ENCODE data around the gene ANKRD34A.
A peak's percentile ranks its signal among the peaks of the same experiment; 100 is the strongest.

The ANKRD34A gene

DNA sequence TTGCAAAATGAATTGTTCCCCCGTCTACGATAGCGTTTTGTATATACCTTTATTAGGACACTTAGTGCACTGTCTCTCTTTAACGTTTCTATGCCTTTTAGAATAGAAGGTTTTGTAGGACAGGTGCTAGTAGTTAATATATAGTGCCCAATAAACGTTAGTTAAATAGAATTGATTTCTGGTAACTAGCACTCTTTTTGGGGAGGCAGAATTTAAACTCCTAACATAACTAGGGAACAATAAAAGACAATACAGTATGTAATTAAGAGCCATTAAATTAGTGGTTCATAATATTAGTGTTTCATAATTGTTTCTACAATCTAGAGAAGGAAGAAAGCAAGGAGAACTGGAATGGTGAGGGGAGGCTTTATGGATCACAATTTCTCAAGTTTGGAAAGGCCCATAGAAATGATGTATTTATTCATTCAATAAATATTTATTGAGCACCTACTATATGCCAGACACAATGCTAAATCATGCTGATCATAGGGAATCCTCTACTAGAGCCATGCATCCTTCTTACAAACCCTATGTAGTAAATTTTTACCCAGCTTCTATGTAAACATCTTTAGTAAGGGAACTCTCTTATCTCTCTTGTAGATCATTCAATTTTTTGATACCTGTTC is 857 bp upstream of the ANKRD34A start:
- DNase-seq: no peak

DNA sequence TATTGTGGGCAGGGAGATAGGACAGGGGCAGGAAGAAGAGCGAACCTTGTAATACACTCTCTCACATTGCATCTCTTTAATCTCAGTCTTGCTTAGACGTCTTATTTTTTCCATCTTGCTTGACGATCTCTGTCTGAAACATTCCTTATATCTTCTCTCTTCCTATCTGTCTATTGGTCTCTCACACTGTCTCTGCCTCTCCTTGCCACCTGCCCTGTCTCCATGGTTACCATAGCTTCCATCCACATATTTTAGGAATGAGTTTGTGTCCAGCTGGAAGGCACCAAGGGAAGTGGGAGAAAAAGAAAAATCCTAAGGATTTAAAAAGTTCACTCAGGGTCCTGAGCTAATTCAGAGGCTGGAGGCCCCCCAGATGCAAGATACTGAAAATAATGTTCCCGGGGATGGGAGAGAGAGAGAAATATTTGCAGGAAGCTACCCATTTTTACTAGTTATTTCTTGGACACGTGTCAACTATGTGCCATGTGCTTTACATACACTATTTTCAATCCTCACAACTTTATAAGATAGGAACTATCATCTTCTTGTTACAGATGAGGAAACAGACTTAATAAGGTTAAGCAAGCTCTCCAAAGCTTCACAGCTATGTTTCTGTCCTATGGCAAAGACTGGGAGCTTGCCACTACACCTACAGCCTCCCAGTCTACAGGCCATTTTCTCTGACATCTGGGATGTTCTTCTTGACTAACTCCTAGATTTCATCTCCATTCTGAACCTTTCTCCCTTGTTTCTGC is 933 bp downstream of the ANKRD34A start:
- no peak for DNase-seq

DNA sequence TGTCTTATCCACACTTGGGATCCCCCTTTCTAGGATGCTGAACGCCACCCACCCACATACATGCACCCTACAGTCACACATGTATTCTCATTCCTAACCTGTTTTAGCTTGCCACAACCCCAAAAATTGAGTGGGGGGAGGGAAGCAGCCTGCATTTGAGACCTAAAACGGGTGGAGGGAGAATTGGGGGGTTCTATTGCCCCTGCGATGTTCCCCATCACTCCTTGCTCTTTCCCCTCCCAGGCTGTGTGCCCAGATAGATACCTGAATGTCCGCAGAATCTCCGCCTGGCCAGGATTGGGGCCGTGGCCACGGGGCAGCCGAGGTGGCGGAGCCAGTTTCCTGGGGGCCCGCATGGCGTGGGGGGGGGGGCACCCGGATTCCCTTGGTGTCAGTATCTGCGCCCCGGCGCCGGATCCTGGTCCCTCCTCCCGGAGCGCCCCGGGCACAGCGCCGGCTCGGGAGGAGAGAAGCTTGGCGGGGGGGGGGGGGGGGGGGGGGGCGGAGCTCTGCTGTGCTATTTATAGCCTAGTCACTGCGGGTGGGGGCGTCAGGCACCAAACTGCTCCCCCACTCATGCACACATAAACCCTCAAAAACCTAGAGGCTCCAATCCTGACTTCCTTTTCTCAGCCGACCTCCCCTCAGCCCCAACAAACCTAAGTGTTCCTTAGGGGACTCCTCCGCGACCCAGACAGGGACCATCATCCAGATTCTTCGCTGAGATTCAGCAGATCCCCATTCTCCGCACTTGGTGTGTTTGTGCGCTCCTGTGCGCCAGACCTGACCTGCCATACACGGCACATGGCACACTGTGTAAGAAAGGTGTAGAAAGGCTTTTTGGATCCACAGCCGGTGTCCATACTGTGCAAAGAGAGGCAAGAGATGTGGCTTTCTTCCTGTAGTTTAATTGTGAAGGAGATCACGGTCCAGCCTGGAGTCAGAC is 1.9 kb downstream of the ANKRD34A start:
- DNase-seq: no peak

GRCh38 chr1:145961425-145962156 is 2.8 kb downstream of the ANKRD34A start:
- no peak for DNase-seq

GRCh38 chr1:145961109-145961424 is 3.3 kb downstream of the ANKRD34A start:
- DNase-seq: no peak

- no peak for DNase-seq
These were observed 3.8 kb downstream of the ANKRD34A start for GRCh38 chr1:145960468-145961108.

DNA sequence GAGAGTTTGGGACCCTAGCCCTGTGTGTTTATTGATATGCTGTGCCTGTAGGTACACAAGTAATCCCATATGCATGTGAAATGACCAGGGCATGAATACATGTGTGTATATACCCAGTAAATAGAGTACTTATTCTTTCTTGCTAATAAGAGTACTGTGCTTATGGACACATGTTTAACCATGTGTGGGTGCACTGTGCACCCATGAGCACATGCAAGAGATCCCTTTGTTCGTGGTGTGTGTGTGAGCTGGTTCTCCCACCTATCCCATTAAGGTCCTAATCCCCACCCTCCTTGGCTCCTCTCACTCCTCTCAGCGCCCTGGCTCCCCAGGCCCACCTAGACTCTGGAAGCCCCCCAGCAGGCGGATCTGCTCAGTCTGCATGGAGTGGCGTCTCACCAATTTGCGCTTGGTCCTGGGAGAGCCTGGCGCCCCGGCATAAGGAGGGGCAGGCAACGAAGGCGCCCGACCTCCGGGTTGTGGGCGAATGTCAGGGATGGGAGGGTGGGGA is 4.4 kb downstream of the ANKRD34A start:
- no peak for DNase-seq

GRCh38 chr1:145959333-145959732 is 5.0 kb downstream of the ANKRD34A start:
- no peak for DNase-seq

GRCh38 chr1:145958734-145959133 is 5.6 kb downstream of the ANKRD34A start:
- no peak for DNase-seq

- DNase-seq: peak; percentile 92
These were observed 6.7 kb downstream of the ANKRD34A start, which contains the start of gene LIX1L for GRCh38 chr1:145957443-145958319. LIX1L (minus strand) TSS chr1:145958017; CDS start chr1:145957927, 90 bp downstream.

DNA sequence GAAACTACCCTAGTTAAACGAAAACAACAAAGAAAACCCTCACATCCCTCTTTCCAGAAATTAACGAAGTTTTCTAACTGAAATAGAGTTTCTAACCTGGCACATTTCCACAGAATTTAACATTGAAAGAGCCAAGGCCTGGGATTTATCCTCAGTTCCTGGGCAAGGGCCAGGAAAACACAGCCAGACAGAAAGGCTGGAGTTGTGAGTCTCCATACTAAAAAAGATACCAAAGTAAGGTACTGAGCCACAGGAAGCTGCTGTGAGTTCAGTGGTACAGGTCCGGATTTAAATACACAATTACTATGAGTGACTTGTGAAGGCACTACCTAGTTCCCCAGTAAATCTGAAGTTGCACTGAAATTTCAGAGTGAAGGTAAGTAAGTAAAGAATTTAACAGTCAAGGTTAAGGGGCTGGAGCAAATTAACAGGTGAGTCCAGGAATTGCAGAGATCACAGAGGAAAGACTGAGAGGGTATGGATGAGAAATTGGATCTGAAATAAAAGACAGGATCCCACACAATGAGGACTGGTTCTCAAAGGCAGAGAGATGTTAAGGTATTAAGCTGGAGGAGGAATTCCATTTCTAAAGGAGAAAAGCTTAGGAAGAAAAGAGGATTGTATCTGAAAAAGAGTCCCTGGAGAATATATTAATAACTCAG is 7.5 kb downstream of the ANKRD34A start:
- no peak for DNase-seq

- no peak for DNase-seq
These were observed 8.0 kb downstream of the ANKRD34A start for GRCh38 chr1:145956361-145956760.

DNA sequence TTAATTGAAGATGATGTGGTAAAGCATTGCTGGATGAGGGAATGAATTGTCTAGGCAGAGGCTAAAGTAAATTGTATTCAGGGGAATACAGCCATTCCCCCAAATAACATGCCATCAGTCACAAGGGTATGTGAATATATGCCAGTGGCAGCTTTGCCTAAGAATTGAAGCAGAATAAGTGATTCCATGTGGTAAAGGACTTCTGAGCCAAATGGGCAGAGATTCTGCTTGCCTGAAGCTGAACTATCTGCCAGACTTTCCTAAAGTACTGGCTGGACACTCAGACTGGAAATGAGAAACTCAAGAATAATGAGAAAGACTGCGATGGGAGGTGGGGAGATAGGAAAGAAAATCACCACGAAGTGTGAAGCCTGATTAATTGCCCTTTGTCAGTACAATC is 8.9 kb downstream of the ANKRD34A start:
- no peak for DNase-seq

GRCh38 chr1:145953861-145954260 is 10.5 kb downstream of the ANKRD34A start:
- DNase-seq: no peak

- DNase-seq: no peak
These were observed 11.5 kb downstream of the ANKRD34A start for GRCh38 chr1:145952903-145953302.

DNA sequence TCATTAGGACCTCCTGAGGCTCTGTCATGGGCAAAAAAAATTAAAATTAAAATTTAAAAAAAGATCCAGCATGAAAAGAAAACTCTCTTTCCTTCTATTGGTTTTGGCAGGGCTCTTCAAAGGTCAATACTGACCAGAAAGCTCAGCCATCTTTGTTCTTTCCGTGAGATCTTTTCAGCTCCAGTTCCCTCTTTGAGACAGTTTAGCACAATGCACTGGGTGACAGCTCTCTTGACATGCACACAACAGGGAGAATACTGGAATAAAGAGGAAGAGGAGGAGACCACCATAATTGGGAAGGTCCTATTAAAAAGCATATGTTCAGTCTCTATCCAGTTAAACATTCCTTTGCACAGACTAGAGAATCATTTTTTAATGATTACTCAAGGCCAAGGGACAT is 12.8 kb downstream of the ANKRD34A start:
- no peak for DNase-seq

GRCh38 chr1:145949219-145949618 is 15.2 kb downstream of the ANKRD34A start:
- no peak for DNase-seq

GRCh38 chr1:145947551-145947950 is 16.8 kb downstream of the ANKRD34A start:
- DNase-seq: no peak

DNA sequence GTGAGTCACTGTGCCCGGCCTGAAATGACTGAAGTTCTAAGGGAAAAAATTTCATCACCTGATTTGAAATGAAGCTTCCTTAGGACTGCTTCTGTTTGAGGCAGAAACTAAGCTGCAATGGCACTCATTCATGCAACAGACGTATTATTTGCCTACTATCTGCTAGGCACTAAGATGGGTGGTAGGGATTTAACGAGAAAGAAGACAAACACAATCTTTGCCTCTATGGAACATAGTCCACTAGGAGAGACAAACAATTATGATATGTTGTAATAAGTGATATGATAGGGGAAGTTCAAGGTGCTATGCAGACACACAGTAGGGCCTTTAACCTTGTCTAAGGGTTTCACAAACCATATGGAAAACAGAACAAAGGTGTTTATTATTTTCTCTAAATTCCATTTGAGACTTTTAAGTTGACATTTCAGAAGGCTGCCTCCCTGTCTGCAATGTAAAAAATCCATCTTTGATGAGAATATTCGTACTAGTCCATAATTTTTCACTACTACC is 17.8 kb downstream of the ANKRD34A start:
- no peak for DNase-seq

GRCh38 chr1:145944532-145944931 is 19.8 kb downstream of the ANKRD34A start:
- DNase-seq: no peak

Data from KG1 (cell line).